ENCODE results near the gene SERPINB6.

SERPINB6 gene

DNA sequence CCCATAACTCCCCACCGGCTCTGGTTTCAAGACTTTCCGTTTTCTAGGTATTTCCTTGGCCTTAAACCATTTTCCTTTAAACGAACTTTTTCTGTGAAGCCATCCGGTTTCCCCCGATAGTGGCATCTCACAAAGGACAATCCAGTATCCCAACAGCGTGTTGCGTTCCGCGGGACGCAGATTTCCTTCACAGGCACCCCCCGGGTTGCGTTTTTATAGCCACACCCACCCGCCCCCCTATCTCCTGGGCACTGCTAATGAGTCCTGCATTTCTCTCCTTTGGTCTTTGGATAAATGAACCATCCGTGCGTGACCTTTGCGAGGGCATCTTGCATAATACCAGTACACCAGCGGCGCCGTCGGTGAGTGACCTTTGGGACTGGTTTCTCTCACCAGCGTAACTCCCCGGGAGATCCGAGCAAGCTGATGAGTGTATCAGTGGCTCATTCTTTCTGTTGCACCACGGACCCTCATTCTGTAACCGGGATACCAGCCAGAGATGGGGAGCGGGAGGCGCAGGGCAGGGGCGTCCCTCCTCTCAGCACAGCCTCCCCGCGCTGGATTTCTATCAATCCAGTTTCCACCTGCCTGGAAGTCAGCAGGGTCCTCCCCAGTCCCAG is 27.7 kb upstream of the SERPINB6 start:
- DNase-seq: no peak

DNA sequence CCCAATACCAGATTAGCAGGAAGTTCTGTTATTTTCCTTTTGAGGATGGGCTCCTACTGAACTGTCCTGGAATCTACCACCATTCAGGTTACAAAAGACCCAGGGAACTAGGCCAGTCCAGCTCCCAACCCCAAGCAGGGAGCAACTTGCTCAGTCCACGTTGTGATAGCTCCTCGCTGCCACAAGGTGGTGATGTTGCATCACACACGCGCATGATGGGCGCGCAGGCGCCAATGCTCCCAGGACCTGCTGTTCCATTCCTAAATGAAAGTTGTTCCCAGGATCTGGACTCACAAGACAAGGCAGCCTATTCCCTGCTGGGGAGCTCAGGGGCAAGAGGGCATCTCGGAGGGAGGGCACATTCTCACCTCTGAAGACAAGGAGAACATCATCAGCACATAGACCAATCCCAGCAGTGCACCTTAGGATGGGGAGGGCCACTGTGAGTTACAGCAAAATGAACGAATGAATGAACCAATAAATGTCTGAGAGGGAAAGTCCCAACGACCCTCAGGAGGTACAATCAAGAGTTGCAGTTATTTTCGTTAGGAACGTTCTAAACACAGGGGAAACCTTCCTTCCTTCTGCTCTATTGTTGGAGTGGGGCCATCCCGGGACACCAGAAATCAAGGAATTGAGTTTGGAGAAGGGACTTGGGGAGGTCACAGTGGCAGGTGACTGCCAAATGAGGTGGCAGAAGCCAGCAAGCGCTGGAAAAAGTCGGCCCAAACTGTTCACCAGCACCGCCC is 27.1 kb upstream of the SERPINB6 start:
- DNase-seq: peak; percentile 29

DNA sequence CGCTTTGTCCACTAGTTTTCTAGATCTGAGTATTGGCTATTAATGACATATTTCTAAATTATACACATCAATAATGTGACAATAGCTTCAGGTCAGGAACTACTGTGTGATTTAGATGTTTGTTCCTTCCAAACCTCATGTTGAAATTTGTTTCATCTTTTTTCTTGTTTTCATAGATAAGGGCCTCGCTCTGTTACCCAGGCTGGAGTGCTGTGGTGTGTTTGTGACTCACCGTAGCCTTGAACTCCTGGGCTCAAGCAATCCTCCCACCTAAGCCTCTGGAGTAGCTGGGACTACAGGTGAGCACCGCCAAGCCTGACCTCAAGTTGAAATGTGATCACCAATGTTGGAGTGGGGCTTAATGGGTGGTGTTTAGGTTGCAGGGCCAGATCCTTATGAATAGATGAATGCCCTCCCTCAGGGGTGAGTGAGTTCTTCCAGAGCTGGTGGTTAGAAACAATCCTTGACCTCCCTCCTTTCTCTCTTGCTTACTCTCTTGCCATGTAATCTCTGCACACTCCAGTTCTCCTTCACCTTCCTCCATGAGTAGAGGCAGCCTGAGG is 22.5 kb upstream of the SERPINB6 start:
- no peak for DNase-seq

DNA sequence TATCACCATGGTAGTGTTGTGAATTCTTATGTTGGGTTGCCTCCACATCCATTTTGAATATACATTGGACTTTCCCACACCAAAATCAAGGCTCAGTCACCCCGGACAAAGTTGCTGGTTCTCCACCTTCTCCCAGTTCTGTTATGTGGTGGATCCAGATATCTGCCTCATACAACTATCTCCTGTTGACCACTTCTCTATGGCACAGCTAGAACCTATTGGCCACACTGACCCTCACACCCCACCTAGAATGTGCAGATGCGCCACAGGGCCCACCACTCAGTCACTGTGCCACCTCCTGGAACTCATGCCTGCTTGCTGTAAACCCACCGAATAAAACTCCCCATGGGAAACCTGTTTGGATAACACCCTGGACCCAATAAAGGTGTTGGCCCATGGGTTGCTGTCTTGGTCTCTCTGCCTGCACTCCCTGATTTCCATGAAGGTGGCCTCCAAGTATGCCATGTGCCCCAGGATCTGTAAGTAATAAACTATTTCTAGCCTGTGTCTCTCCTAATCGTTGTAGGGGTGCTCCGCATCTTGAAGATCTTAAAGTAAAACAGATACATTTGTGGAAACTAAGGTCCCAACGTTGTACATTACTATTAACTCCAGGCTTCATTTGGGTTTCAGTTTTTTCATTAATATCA is 21.1 kb upstream of the SERPINB6 start:
- no peak for DNase-seq

DNA sequence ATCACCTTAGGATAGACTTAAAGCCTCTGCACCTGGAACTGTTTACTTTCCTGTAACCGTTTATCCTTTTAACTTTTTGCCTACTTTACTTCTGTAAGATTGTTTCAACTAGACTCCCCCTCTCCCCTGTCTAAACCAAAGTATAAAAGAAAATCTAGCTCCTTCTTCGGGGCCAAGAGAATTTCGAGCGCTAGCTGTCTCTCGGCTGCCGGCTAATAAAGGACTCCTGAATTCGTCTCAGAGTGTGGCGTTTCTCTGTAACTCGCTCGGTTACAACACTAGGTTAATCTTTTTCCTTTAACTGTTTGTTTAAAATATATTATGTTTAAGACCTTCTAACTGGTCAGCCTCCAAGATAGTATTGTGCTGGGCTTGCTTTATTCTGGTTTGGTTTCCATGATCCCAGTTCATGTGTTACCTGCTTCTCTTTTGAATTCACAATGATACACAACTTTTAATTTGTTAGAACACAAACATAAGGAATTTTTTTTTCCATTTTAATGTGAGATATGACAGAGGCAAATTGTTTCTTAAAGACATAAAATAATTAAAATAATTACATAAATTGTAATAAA is 19.7 kb upstream of the SERPINB6 start:
- DNase-seq: no peak

DNA sequence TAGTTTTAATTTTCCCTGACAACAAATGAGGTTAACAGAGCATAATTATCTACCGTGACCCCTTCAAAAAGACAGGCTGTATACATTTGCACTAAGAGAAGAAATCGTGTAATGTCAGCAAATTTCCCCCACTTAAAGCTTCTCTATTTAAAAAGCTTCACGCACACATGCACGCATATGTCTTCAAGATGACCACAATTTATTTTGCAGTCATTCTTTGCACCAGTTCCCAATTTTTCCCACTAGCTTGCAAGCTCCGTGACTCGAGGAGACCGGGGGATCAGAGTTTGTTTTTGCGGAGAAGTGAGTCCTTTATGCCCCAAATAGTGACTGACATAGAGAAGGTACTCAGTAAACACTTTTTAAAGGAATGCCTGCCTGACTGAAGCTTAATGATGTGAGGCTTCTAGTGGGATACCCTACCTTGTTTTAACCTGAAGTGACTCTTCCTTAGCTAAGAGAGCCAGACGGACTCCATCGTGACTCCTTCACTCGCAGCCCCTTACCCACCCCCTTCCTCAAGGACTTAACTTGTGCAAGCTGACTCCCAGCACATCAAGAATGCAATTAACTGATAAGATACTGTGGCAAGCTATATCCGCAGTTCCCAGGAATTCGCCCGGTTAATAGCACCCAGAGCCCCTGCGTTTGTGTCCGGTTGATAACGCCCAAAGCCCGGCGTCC is 19.0 kb upstream of the SERPINB6 start:
- no peak for DNase-seq

DNA sequence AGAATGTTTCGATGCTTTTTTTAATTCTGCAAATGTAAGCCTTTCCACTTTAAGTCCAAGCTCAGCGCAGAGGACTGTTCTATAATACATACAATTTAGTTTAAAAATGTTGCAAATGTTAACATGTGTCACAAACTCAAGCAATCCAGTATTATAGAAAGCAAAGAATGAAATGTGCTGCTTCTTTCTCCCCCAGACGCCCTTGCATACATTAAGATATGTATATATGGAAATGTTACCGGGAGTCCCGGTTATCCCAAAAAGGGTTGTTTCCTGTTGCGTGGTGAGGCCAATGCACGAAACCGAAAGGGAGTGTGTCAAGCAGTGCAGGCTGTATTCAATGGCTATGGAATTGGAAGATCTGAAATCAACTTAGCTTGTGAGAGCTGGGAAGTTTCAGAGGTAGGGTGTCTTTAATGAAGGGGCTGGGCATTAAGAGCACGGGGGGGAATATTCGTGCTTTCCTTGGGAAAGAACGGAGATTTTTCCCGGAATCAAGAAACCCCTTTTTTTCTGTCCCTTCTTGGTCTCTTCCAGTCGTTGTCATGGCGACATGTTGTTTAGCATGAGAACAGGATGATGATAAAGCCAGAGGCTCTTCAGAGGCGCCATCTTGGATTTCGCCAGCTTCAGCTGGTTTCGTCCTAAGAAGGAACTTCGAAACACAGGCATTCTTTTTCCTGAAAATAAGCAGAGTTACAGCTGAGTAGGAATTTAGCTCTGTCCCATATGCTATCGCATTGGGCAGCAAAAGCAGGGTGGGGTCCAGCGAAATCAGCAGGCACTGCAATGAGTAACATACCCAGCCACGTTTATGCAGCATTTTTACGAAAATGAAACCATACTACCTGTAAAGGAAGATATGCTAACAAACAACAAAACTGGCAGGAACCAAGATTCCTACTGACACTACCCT is 18.2 kb upstream of the SERPINB6 start:
- peak; percentile 98 for DNase-seq

DNA sequence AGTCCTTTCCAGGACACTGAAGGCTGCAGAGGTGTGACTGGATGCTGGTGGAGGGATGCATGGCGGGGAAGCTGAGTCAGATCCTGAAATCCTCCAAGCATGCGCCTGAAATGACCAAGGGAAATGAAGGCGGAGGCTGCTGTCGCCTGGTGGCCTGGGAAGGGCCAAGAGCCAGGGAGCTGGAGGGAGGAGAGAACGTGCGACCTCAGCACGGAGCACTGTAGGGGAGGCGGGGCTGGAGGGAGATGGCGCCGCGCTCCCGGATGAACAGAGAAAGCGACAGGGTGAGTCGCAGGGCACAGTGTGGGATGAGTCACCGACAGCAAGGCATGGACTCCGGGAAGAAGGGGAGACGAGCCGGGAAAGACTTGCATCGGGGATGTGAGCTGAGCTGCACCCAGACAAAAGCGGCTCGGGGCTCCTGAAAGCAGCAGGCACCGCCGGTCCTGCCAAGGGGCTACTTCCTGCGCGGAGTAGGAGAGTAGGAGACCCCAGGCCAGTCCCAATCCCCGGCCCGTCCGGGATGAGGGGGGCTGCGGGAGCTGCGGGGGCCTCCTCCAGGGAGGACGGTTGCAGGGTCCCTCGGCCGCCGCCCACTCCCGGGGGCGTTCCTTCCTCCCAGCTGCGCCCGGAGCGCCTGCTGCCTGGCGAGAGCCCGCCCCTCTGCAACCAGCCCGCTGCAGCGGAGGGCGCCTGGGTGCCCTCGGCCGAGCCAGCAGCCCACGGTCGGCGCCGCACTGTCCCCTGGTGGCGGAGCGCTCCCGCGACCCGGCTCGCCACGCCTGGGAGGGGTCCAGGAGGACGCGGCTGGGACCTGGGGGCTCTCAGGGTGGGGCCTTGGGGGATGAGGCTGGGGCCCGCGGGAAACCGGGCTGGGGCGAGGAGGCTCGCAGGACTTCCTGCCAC is 17.3 kb upstream of the SERPINB6 start:
- peak; percentile 84 for DNase-seq

DNA sequence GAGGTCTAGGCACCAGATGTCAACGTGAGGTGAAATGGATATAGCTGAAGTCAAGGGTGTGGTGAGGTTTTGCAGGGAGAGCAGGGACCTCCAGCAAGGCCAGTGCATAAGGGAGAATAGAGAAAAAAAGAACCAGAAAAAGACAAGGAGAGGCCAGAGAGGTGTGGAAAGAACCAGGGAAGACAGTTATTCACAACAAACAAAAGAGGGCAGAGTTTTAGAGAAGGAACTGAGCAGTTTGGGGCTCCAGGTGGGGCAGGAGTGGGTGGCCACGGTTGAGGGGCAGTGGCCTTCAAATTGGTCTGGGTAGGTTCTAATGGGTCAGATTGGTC is 16.7 kb upstream of the SERPINB6 start:
- peak; percentile 54 for DNase-seq

DNA sequence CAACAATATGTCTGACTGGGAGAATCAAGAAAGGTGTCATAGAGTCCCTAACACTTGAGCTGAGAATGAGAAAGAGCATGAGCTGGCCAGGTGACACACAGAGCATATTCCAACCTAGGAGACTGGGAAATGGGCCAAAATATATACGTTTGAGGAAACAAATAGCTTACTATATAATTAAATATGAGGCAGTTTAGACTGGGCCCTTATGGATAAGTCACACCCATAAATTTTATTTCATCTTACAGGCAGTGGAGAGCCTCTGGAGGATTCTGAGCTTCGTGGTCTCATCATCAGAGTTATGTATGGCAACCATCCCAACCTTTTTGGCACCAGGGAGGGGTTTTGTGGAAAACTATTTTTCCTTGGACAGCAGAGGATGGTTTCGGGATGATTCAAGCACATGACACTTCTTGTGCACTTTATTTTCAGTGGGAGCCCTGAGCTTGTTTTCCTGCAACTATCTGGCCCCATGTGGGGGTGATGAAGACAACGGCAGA is 15.4 kb upstream of the SERPINB6 start:
- peak; percentile 23 for DNase-seq

DNA sequence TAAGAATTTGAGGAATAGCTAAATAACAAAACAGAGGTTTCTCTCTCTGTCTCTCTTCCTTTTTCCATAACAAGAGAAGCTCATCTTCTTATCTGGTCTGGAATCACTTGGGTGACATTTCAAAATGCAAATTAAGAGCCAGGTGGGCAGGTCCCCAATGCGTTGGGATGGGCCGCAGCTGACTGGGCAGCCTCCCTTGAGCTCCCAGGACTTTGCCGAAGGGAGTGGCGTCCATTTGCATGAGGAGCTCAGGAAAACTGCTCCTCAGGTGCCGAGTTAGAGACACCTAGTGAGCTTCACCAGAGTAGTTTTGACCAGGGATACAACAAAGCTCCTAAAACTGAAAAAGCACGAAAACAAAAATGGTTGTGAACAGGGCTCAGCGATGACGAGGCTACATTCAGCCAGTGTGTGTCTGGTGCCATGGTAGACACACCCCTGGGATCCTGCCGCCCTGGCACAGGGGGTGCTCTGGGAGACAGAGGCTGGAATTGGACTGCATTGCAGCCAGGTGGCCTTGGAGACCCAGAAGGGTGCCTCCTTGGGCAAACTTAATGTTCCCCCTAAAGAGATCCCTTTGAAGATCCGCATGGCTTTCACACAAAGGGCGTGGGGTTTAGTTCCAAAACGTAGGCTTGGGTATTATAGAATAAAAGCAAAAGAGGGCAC is 13.5 kb upstream of the SERPINB6 start:
- no peak for DNase-seq

DNA sequence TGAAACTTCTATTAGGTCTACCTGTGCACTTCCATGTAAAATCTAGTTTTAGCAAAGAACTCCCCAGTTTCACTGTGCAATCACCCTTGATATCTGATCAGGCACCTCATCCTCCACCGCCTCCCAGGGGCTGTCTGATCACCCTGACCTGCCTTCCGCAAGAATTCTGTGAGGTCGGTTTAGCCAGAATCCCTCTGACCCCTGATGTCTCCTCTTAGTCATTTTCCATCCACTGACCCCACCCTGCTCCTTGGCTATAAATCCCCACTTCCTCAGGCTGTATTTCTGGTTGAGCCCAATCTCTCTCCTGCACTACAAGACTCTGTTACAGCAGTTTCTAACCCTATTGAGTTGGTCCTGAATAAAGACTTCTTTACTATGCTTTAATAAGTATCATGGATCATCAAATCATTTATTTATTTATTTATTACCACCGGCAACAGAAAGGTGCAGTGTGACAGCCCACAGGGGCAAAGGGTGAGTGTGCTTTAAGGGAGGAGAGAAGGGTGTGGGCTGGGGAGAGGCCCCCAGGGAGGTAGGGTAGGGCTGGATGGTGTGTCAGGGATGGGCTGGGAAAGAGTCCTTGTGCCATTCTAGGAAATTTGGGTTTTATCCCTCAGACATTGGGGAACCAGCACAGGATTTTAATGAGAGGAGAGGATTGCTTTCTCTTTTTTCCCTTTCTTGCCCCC is 11.2 kb upstream of the SERPINB6 start:
- DNase-seq: no peak

DNA sequence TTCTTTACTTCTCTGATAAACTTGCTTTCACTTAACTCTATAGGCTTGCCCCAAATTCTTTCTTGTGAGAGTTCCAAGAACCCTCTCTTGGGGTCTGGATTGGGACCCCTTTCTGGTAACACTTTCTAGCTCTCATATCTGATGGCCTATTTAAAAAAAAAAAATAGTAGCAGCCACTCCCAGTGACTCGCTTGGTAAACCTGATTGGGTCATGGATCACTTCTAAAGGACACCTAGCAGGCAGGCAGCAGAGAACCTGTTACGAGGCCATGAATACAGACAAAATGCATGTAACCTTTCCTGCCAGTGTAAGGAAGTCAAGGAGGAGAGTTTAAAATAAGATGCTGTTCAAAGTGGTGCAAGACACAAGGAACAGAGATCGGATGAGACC is 9.1 kb upstream of the SERPINB6 start:
- DNase-seq: no peak

DNA sequence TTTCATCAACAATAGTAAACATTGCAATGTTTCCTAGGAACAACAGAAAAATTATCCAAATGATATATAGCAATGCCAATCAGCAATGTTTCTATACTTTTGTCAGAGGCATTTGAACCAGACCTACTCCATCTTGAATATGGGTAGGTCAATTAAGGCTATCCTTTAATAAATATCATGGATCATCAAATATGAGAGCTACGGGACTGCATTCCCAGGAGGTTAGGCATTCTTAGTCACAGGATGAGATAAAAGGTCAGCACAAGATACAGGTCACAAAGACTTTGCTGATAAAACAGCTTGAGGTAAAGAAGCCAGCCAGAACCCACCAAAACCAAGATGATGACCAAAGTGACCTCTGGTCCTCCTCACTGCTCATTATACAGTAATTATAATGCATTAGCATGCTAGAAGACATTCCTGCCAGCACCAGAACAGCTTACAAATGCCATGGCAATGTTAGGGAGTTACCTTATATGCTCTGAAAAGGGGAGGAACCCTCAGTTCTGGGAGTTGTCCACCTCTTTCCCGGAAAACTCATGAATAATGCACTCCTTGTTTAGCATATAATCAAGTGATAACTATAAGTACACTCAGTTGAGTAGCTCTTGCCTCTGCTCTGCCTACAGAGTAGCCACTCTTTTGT is 8.6 kb upstream of the SERPINB6 start:
- no peak for DNase-seq

DNA sequence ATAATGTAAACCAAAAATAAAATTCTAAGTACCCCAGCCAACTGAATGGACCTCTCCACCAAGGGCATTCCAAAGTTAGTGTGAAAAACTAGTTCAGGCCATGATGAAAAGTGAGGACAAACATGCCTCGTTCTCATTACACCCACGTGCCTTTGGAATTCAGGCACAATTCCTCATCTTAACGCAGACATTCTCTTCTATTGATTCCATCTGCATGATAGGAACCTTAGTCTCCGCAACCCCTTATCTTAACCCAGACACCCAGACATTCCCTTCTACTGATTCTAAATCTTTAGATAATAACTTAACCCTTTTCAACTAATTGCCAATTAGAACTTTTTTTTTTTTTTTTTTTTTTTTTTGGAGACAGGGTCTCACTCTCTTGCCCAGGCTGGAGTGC is 7.6 kb upstream of the SERPINB6 start:
- DNase-seq: no peak

DNA sequence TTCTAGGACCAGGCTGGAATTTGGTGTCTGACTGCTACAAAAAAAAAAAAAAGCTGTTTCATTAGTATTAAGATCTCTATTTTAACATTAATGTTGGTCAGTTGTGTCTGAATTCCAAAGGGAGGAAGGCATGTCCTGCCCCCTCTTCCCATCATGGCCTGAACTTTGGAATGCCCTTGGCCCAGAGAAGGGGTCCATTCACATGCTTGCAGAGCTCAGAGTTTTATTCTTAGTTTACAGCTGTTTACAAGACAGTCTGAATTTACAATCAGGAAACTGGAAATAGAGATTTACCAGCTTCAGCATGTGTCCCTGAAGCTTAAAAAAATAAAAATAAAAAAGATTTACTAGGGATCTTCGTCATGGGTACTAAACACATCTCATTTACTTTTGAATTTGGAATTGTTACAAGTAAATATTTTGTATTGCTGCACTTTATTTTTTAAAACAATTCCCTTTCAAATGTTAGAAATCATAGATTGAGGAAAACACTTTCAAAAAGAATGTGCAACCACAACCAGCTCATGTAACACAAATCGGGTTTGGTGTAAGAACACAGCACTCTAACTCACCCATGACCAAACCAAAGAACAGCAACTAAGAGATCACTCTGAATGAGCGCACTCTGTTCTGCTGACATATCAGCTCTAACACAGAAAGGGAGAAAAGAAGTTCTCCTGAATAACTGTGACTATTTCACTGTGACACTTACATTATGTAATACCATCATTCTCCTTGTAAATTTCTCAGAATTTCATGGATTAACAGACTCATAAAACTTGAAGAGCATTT is 6.6 kb upstream of the SERPINB6 start:
- DNase-seq: no peak

DNA sequence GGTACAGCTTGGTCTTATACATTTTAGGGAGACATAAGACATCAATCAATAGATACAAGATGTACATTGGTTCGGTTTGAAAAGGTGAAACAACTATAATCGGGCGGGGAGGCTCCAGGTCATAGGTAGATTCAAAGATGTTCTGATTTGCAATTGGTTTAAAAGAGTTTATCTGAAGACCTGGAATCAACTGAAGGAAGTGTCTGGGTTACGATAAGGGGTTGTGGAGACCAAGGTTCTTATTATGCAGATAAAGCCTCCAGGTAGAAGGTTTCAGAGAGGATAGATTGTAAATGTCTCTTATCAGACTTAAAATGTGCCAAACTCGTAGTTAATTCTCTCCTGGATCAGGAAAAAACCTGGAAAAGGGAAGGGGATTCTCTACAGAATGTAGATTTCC is 5.9 kb upstream of the SERPINB6 start:
- no peak for DNase-seq

DNA sequence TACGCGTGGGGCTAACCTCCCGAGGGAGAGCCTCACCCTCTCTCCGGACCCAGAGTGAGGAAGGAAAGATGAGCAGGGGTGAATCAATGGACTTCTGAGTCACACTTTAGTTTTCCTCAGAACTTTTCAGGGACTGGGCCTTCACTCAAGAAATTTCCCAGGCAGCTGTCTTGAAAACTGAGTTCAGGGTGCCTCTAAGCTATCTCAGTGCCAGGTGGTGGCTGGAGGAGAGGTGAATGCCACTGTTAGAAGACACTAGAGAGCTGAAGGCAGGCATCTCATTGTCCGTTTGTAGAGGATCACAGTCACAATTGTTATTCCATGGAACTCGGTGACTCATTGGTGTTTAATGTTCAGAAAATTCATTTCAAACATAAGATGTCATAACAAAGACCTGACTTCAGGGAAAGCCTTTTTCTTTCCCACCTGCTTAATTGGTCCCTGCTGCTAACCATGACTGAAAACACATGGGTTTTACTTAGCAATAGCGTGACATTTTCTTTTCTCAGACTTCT is 5.3 kb upstream of the SERPINB6 start:
- DNase-seq: no peak
